H1 (cell line): Measurements from ENCODE around the gene SPACA4. TPM values are rescaled to one million over a fixed set of nuclear protein-coding genes. Genes with fewer than 3 reads are reported as not detected.

Experiments
- CTCF ChIA-PET: fragments of 300-600 bp; sonication (Branson Sonifier 250); formaldehyde crosslinking; loops from one replicate; lab custom pipeline; 2021; ENCODE audit not compliant: partially characterized antibody; lab: Charles Lee
- POLR2A ChIA-PET: fragments of 300-600 bp; sonication (Branson Sonifier 250); formaldehyde crosslinking; loops from one replicate; lab custom pipeline; 2021; ENCODE audit warnings: inconsistent platforms; ENCODE audit not compliant: partially characterized antibody; lab: Charles Lee
- DNase-seq, 2 experiments: peaks; one replicate each; pipeline versions ENCODE4 v3.0.0 to v3.0.0-alpha.2; 2010 to 2022; ENCODE audit warnings: low spot score in 2 of 2, low read depth in 1 of 2, mixed read lengths in 1 of 2
- FAIRE-seq: peaks from 2 replicates; lab custom pipeline; 2011; peaks lifted over from hg19 to GRCh38; lab: Jason Lieb, UNC
- H2AFZ ChIP-seq: 2 replicates; pipeline ENCODE4 v1.8.1; 2012; ENCODE audit warnings: low read length, inconsistent platforms
- H2AK5ac ChIP-seq: 2 replicates; pipeline ENCODE4 v1.6.1; 2013; ENCODE audit warnings: low read depth, low read length
- H2BK120ac ChIP-seq: replicated peaks from 2 replicates; pipeline ENCODE3; 2013; ENCODE audit warnings: low read depth, low read length, inconsistent platforms
- H2BK12ac ChIP-seq: 2 replicates; pipeline ENCODE4 v1.6.1; 2013; ENCODE audit warnings: low read depth, low read length
- H2BK15ac ChIP-seq: 2 replicates; pipeline ENCODE4 v1.6.1; 2013; ENCODE audit warnings: low read length
- H2BK20ac ChIP-seq: 2 replicates; pipeline ENCODE4 v1.6.1; 2013; ENCODE audit warnings: low read length
- H2BK5ac ChIP-seq: 2 replicates; pipeline ENCODE4 v1.6.1; 2013; ENCODE audit warnings: low read depth, low read length
- H3K14ac ChIP-seq: 2 replicates; pipeline ENCODE4 v1.6.1; 2013; ENCODE audit warnings: inconsistent platforms; ENCODE audit not compliant: insufficient read length
- H3K18ac ChIP-seq: 2 replicates; pipeline ENCODE4 v1.6.1; 2013; ENCODE audit warnings: low read length; ENCODE audit errors: extremely low read depth
- H3K23ac ChIP-seq: 2 replicates; pipeline ENCODE4 v1.6.1; 2013; ENCODE audit warnings: inconsistent platforms; ENCODE audit not compliant: insufficient read length
- H3K23me2 ChIP-seq: 2 replicates; pipeline ENCODE4 v1.6.1; 2013; ENCODE audit warnings: low read depth, low read length
- H3K27ac ChIP-seq: 2 replicates; pipeline ENCODE4 v1.6.1; 2011; ENCODE audit warnings: low read depth, low read length, inconsistent platforms
- H3K27me3 ChIP-seq, 4 experiments: replicated peaks in 1 of 4; 1 replicate in 1 of 4; 2 replicates in 3 of 4; pipeline versions ENCODE4 v1.6.1 to v1.8.1; 2011 to 2013; ENCODE audit warnings: low read length in 3 of 4, mild to moderate bottlenecking in 3 of 4, inconsistent platforms in 2 of 4, mixed read lengths in 2 of 4, moderate library complexity in 1 of 4; ENCODE audit not compliant: control insufficient read depth in 3 of 4, insufficient read depth in 3 of 4; ENCODE audit errors: extremely low read depth in 1 of 4
- H3K36me3 ChIP-seq, 4 experiments: 2 replicates each; pipeline versions ENCODE4 v1.6.1 to v1.8.1; 2011 to 2013; ENCODE audit warnings: mild to moderate bottlenecking in 4 of 4, low read length in 3 of 4, moderate library complexity in 2 of 4, control low read depth in 1 of 4, inconsistent platforms in 1 of 4; ENCODE audit not compliant: insufficient read depth in 4 of 4, control insufficient read depth in 2 of 4
- H3K4ac ChIP-seq: replicated peaks from 2 replicates; pipeline ENCODE3; 2013; ENCODE audit warnings: low read length, low read depth, mixed read lengths, inconsistent platforms; ENCODE audit not compliant: insufficient read length
- H3K4me1 ChIP-seq, 4 experiments: replicated peaks in 1 of 4; 1 replicate in 1 of 4; 2 replicates in 3 of 4; pipeline versions ENCODE4 v1.6.1 to v1.8.1; 2011 to 2013; ENCODE audit warnings: low read length in 3 of 4, inconsistent platforms in 2 of 4, mixed read lengths in 1 of 4; ENCODE audit not compliant: insufficient read depth in 4 of 4, control insufficient read depth in 3 of 4
- H3K4me2 ChIP-seq, 2 experiments: 2 replicates each; pipeline versions ENCODE4 v1.6.1 to v1.8.1; 2011 to 2013; ENCODE audit warnings: low read depth in 2 of 2, low read length in 2 of 2, control low read depth in 1 of 2, inconsistent platforms in 1 of 2, mild to moderate bottlenecking in 1 of 2; ENCODE audit not compliant: insufficient read depth in 1 of 2
- H3K4me3 ChIP-seq, 4 experiments: fragments of 200-600, 300-600 bp in 1 of 4; sonication (generic), shearing (Covaris generic), sonication (Bioruptor Twin) in 1 of 4; 2 replicates each; pipeline versions ENCODE4 v1.5.1 to v1.8.1; 2011 to 2016; ENCODE audit warnings: low read length in 4 of 4, low read depth in 3 of 4, control low read depth in 2 of 4, inconsistent platforms in 2 of 4, mild to moderate bottlenecking in 2 of 4, mixed read lengths in 1 of 4, moderate library complexity in 1 of 4; ENCODE audit not compliant: insufficient read depth in 2 of 4; ENCODE audit errors: extremely low read depth in 1 of 4
- H3K56ac ChIP-seq: replicated peaks from 2 replicates; pipeline ENCODE3; 2013; ENCODE audit warnings: low read depth, mild to moderate bottlenecking, mixed read lengths, low read length, inconsistent platforms; ENCODE audit not compliant: insufficient read length
- H3K79me1 ChIP-seq: 2 replicates; pipeline ENCODE4 v1.6.1; 2013; ENCODE audit warnings: low read depth, low read length, control low read depth
- H3K79me2 ChIP-seq, 2 experiments: 2 replicates each; pipeline versions ENCODE4 v1.6.1 to v1.8.1; 2012 to 2013; ENCODE audit warnings: low read length in 2 of 2, mild to moderate bottlenecking in 2 of 2, inconsistent platforms in 1 of 2; ENCODE audit not compliant: insufficient read depth in 2 of 2, control insufficient read depth in 1 of 2
- H3K9ac ChIP-seq, 4 experiments: replicated peaks in 1 of 4; 1 replicate in 1 of 4; 2 replicates in 3 of 4; pipeline versions ENCODE4 v1.6.1 to v1.8.1; 2011 to 2013; ENCODE audit warnings: low read depth in 3 of 4, low read length in 3 of 4, control low read depth in 2 of 4, mild to moderate bottlenecking in 2 of 4, moderate library complexity in 2 of 4, inconsistent platforms in 1 of 4; ENCODE audit errors: extremely low read depth in 1 of 4
- H3K9me3 ChIP-seq, 2 experiments: 2 replicates each; pipeline versions ENCODE4 v1.6.1 to v1.8.1; 2012 to 2013; ENCODE audit warnings: mild to moderate bottlenecking in 2 of 2, moderate library complexity in 2 of 2, control low read depth in 1 of 2, inconsistent platforms in 1 of 2, low read depth in 1 of 2, low read length in 1 of 2, mixed read lengths in 1 of 2; ENCODE audit not compliant: insufficient read depth in 2 of 2
- H4K20me1 ChIP-seq, 2 experiments: replicated peaks in 1 of 2; 2 replicates each; pipeline versions ENCODE3 to v1.8.1; 2011 to 2013; ENCODE audit warnings: inconsistent platforms in 2 of 2, low read length in 2 of 2, mild to moderate bottlenecking in 1 of 2; ENCODE audit not compliant: insufficient read depth in 2 of 2, control insufficient read depth in 1 of 2
- H4K5ac ChIP-seq: 2 replicates; pipeline ENCODE4 v1.6.1; 2013; ENCODE audit warnings: low read length, low read depth, mixed read lengths, inconsistent platforms; ENCODE audit not compliant: insufficient read length
- H4K8ac ChIP-seq: 2 replicates; pipeline ENCODE4 v1.8.0; 2013; ENCODE audit warnings: mild to moderate bottlenecking, moderate library complexity, low read length, inconsistent platforms; ENCODE audit not compliant: insufficient read depth; ENCODE audit errors: extremely low read depth
- H4K91ac ChIP-seq: replicated peaks from 2 replicates; pipeline ENCODE3; 2013; ENCODE audit warnings: low read length, mixed read lengths, inconsistent platforms; ENCODE audit not compliant: insufficient read length
- CEBPB ChIP-seq: IDR thresholded peaks from 2 replicates; pipeline ENCODE4 v1.6.1; 2012; ENCODE audit warnings: low read depth, low read length
- WGBS, 2 experiments: shearing (Covaris generic) in 1 of 2; methylation state at CpG; one replicate each; pipeline versions ENCODE4 v1.1.6 to v1.1.7; 2013 to 2015; ENCODE audit warnings: low lambda C conversion rate in 2 of 2, mixed read lengths in 2 of 2, inconsistent platforms in 1 of 2, low coverage in 1 of 2, missing lambda C conversion rate in 1 of 2; ENCODE audit not compliant: insufficient replicate concordance in 2 of 2, insufficient coverage in 1 of 2, insufficient read length in 1 of 2; ENCODE audit errors: extremely low coverage in 1 of 2, missing lambda C conversion rate in 1 of 2; 5-methylcytosine and 5-hydroxymethylcytosine counted together
- polyA plus RNA-seq, 7 experiments: library from polyadenylated mRNA; depleted of rRNA in 3 of 7; stranded (reverse) in 5 of 7; unstranded in 2 of 7; fragments of >200 nt in 5 of 7; fragments of 200-250 nt in 2 of 7; gene quantifications; 1 replicate in 5 of 7; 2 replicates in 1 of 7; 4 replicates in 1 of 7; pipeline versions ENCODE4 v1.2.1 to v1.2.3, GENCODE V29; 2011 to 2013; ENCODE audit warnings: missing spikeins in 2 of 7, mixed read lengths in 2 of 7
- total RNA-seq: library from RNA; stranded (reverse); fragmentation: NEBNext Ultra II Directional; extraction: Animal tissue kit (Norgen Biotek cat#: 25700); gene quantifications from 2 replicates; pipeline ENCODE4 v1.2.1, GENCODE V29; 2021

The SPACA4 gene
- total and polyA plus RNA-seq, 2 of the 8 experiments (the other 6 are each of a cell fraction or from before 2014, with no cell fraction given): not detected

GRCh38 chr19:48607359-48607755 is 815 bp downstream of the SPACA4 start:
- Histone ChIP-seq H2BK120ac (no peak overlapping the region), H3K9me3 (no peaks in the 10 kb centered on the region), H3K36me3 (no peaks in the 10 kb centered on the region), H2BK12ac (no peak overlapping the region), H2BK5ac (no peak overlapping the region; the same call in 1 of the 2 replicates), H2BK20ac (no peak overlapping the region), H3K4me1 (peaks cover 0 to 2% (median 0%) of the 10 kb centered on the region in 4 experiments; a peak in 1 of 7 replicates), H3K4me3 (no peak overlapping the region), H2AK5ac (no peak overlapping the region), H3K27ac (no peak overlapping the region), H3K79me1 (no peaks in the 10 kb centered on the region), H2AFZ (no peak overlapping the region), H3K79me2 (no peaks in the 10 kb centered on the region), H3K23me2 (no peaks in the 10 kb centered on the region), H3K4ac (no peak overlapping the region), H3K4me2 (no peak overlapping the region), H4K5ac (no peak overlapping the region), H3K14ac (no peak overlapping the region), H3K27me3 (no peaks in the 10 kb centered on the region), H4K20me1 (peaks cover 0 to 2% of the 10 kb centered on the region in 2 experiments), H4K91ac (no peak overlapping the region), H3K23ac (no peak overlapping the region), H2BK15ac (no peak overlapping the region), H3K56ac (no peak overlapping the region), H4K8ac (no peak overlapping the region), H3K18ac (no peak overlapping the region), H3K9ac (no peak overlapping the region)
- FAIRE-seq: no peak
- TF ChIP-seq CEBPB: no peak
- WGBS, 2 experiments: 88% methylated on average over 6 of the region's 7 CpGs; no CpG with 5 or more reads in 1 of the 2 experiments
- no peak for DNase-seq
- POLR2A ChIA-PET: interaction anchor here (0.6 to 30.9 kb wide), 6 partner anchors 5 to 193 kb away, joined by 3 to 788 read pairs (median 10); partner anchors contain the start of genes DBP, FAM83E, RPL18 and SPACA4
- CTCF ChIA-PET: interaction anchor here (1.7 to 7.0 kb wide), 3 partner anchors 8 to 23 kb away, joined by 3 to 143 read pairs (median 6); partner anchors contain the start of gene FAM83E
